ENCODE results near the gene BBS4.
A peak's percentile ranks its signal among the peaks of the same experiment; 100 is the strongest.

The BBS4 gene

DNA sequence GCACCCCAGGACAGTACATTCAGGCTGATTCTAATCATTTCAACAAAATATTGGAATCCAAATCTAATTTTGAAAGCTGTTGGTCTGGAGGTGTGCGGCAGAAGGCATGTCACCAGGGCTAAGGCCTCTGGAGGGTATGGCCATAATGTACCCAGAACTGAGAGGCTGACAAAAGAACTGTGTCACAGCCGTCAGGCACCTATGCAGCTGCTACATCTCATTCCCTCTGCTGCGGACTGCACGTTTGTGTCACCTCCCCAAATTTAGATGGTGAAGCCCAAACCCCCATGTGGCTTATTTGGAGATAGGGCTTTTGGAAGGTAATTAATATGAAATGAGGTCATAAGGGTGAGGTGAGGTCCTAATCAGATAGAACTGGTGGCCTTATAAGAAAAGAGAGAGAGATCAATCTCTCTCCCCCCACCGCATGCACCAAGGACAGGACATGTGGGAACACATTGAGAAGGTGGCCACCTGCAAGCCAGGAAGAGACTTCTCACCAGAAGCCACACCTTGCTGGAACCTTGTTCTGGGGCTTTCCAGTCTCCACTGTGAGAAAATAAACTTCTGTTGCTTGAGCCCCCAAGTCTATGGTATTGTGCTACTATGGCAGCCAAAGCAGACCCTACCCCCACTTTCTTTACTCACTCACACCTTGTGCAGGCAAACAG is 74.7 kb downstream of the BBS4 start:
- no peak for DNase-seq (ENCODE audit: low read depth)

DNA sequence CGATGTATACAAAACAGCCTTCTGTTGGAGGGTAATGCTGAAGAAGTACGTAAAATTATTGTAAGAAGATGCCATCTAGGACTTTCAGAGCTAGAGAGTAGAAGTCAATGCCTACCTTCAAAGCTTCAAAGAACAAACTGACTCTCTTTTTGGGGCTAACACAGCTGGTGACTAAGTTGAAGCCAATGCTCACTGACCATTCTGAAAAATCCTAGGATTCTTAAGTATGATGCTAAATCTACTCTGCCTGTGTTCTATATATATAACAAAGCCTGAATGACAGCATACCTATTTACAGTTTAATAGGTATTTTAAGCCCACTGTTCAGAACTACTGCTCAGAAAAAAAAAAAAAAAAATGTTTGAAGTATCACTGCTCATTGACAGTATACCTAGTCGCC is 78.6 kb downstream of the BBS4 start:
- DNase-seq (ENCODE audit: low read depth): no peak

DNA sequence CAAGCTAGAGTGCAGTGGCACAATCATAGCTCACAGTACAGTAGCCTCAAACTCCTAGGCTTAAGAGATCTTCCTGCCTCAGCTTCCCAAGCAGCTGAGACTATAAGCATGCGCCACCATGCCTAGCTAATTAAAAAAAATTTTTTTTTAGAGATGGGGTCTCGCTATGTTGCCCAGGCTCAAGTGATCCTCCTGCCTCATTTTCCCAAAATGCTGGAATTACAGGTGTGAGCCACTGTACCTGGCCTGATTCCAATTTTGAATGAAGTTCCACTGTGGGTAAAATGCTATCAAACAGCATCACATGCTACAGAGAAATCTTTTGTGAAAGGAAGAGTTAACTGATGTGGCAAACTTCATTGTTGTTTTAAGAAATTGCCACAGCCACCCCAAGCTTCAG is 80.0 kb downstream of the BBS4 start:
- DNase-seq (ENCODE audit: low read depth): no peak

DNA sequence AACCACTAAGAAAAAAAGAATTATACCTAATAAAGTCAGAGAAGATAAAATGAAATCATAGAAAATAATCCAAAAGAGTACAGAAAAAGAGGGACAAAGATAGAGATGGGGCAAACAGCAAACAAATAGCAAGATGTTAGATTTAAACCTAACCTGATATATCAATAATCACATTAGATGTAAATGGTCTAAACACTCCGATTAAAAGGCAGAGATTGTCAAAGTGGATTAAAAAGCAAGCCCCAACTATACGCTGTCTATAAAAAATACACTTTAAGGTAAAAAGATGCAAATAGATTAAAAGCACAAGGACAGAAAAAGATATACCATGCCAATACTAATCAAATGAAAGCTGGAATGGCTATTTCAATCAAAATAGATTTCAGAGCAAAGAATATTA is 80.8 kb downstream of the BBS4 start:
- DNase-seq (ENCODE audit: low read depth): no peak

DNA sequence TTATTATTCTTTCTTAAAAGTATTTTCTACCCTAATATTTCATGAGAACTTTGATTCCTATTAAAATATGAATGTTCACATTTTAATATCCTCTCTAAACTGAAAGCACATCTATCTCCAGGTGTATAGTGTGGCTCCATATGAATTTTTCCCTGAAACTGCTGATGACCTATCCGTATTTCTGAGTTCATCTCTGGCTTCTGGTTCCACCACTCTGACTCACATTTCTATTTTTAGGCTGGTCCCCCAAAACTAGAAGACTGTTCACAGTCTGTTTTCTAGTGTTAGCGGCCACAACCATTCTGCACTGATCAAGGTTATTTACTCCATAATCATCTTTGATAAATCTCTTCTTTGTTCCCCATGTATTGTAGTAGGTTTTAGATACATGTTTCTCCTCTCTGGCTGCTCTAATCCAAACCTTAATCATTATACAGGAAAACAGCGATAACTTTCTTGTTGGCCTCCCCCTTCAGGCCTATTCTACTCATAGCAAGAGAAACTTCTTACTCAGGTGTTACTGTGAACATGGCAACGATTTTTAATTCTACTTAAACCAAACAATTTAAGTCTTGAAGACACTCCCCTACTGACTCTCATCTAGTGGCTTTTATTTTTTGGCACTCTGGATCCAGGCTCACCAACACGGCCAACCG is 84.8 kb downstream of the BBS4 start:
- no peak for DNase-seq (ENCODE audit: low read depth)

DNA sequence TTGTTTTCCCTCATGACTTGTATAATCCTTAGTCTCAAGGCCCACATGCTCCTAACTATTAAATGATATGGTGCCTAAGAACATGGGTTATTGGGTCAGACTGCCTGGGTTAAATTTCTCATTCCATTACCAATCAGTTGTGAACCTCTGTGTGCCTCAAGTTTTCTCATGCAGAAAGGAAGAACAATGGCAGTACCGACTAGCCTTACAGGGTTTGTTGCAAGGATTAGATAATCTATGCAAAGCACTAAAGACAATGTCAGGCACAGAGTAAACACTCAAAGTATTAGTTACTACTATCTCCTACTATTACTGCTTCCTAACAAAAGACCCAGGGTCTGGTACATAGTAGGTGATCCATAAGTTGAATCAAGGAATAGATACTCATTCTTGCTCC is 85.3 kb downstream of the BBS4 start:
- no peak for DNase-seq (ENCODE audit: low read depth)

DNA sequence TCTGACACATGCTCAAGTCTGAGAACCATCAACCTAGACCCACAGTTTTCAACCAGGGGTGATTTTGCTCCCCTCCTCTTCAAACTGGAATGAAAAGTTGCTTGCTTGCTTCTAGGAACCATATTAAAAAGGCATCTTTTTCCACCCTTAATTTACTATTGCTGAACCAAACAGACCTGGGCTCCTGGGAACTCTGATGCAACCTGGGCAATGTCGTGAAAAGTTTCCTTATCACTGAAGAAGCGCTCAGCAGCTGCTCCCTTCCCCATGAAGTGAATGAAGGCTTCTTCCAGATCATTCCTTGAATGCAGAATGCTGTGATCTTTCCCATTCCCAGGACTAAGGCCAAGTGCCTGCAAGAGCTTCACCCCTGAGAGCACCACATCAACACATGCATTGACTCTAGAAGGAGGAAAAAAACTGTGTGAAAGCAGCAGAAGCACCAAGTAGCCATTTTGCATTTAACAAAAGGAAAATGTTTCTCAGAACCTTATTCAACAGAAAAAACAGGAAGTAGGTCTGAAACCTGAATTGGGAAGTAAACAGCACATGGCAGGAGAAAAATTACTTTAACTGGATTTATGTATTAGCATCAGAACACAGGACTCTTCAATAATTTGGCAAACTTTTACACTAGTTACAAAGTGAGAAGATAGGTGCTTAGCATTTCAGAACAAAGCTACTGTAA is 88.8 kb downstream of the BBS4 start:
- no peak for DNase-seq (ENCODE audit: low read depth)

DNA sequence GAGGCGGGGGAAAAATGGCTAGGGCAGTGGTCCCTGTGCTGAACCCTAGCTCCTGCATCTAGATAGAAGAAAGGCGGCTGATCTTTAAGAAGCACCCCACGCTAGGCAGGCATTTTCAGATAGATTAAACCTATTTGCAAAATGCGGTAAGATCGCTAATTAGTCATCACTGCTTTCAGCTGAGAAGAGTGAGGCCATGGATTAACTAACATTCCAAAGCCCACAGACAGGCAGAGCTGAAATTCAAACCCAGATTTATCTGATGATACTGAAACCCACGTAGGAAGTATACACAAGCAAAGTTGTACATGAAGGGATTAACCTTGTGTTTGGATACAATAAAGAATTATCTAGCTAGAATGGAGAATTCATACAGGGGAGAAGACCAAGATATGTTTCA is 92.8 kb downstream of the BBS4 start:
- DNase-seq (ENCODE audit: low read depth): no peak

DNA sequence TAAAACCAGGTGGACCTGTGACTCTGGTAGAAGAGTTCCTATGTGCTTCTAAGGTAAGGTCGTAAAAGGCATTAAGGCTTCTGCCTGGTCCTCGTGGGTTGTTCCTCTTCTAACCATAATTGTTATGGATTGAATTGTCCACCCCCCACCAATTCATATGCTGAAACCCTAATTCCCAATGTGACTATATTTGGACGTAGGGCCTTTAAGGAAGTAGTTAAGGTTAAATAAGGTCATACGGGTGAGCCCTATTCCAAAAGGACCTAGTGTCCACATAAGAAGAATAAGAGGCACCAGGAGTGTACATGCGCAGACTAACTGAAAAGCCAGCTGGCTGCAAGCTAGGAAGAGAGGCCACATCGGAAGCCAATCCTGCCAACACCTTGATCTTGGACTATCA is 95.6 kb downstream of the BBS4 start:
- no peak for DNase-seq (ENCODE audit: low read depth)

DNA sequence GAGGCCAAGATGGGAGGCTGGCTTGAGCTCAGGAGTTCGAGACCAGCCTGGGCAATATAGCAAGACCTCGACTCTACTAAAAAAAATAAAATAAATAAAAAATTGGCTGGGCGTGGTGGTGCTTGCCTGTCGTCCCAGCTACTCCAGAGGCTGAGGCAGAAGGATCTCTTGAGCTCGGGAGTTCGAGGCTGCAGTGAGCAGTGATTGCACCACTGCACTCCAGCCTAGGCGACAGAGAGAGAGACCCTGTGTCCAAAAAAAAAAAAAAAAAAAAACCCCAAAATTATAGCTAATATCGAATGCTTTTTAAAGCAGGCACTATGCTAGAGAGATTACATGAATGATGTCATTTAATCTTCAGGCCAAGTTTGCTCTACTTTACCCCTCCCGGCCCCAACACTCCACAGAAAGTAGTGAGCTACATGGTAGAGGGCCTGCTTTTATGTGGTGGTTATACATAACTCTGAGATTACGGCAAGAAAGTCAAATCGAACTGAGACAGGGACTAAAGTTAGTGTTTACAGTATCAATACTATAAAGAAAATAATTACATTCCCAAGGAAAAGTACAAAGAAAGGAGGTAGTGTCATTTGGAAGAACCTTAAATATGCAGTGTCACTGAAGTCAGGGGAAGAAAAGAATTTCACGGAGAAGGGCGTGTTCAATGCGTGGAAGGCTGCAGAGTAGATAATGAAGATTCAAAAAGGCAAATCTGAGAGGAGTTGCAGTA is 96.4 kb downstream of the BBS4 start:
- no peak for DNase-seq (ENCODE audit: low read depth)

DNA sequence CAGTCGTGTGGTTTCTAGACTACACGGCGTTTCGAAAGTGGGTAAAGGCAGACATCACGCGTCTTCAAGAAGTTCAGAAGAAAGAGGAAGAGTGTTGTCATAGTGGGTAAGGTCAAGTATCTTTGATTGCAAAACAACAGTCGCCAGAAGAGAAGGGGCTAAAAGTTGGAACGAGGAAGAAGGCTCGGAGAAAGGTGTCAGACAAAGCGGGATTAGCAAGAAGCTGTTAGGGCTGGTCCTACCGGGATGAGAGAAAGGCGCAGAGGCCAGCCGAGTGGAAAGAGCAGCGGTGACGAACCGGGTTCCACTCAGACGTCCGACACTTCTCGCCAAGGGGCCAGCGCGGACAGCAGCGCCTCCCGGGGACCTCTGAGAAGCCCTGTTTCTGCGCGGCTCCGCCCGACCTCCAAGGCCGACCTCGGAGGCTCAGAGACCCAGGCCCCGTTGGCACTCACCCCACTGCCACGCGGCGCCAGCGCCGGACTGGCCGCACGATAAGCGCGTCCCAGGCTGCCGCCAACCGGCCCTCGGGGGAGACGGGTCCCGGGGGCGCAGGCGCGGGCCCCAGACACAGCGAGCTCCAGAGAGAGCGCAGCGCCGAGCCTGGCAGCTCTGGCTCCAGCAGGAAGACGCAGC is 97.1 kb downstream of the BBS4 start:
- no peak for DNase-seq (ENCODE audit: low read depth)

DNA sequence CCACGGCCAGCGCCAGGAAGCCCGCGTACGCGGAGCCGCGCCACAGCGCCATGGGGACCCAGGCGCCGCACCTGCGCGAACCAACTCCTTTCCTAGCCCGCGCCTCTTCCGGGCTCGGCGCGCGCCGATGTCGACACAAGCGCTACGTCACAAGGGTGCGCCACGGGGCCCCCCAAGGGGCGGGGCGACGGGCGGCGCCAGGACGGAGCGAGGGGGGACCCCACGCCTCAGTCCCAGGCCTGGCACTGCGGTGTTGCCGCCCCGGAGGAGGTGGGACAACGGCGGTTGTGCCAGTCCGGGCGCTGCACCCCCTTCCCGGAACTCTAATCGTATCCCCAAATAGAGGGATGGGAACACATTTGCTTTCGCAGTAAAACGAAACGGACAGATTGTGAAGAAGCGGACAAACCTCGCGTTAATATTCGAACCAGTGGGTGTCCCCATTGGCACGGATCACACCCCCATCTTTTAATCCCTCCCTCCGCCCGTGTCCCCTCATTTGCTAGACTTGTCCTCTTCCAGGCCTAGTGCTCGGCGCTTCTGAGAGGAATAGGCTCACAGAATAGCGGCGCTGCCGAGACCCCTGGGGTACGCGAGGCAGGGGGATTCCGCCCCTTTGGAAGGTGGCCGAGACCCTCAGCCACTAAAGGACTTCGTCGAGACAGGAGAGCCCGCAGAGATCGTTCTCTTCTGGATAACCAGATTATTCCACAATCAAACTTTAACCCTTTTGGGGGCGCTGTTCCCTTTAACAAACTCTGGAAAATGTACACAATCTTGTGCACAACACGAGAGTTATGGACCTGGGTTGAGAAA is 97.8 kb downstream of the BBS4 start, which contains the start of gene ADPGK:
Gene ADPGK (minus strand): TSS at position 119 of the 816 bp plus-strand sequence. CDS start 67 bp downstream, at position 52.
- DNase-seq (ENCODE audit: low read depth): peak; percentile 85

DNA sequence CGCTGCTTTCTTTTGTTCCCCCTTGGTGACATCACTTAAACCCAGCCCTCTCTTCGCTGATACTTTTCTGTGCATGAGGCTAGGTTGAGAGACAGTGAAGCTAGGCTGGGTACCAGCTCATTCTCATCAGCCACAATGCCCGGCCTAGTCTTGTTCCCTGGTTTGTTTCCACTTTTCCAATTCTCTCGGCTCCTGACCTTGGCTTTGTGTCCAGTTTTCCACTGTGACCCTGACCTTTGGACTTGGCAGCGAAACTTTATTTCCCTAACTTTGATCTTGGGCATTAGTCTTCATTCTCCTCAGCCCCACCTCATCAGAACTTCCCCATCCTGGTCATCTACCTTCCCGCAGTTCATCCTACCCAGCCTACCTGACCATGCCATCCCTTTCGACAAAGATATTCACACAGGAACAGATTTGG is 98.5 kb downstream of the BBS4 start:
- DNase-seq (ENCODE audit: low read depth): no peak

DNA sequence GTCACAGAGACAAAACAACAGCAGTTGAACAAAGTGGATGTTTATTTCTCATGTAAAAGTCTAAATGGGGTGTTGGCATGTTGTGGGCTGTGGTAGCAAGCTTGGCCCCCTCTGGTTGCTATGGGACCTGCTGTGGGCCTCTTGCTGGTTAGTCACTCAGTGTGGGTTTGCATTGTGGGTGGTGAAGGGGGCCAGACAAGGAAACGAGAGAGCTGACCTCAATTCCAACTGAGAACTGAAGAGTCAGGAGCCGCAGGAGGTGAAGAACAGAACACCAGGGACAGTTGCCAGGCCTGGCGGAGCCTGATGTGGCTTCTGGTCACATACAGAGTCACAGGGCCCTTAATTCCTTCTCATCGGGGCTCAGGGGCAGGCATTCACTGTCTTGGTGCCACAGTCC is 99.4 kb downstream of the BBS4 start:
- peak; percentile 14 for DNase-seq (ENCODE audit: low read depth)

DNA sequence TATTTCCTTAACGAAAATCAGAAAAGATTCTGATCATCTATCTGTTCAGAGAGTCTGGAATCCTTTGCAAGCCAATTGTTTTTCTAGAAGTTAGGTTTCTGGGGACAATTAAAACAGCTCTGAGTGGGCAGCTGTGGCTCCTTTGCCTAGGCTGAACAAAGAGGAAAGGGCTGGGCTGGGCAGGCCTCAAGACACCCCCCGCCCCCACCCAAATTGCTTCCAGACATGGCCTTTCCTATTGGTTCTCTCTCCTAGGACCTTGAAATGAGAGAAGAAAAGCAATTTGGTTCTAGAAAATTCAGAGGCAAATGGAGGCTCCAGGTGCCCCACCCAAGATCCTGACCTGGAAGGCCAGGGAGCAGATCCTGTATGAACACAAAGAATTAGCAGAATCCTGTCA is 99.8 kb downstream of the BBS4 start:
- DNase-seq (ENCODE audit: low read depth): no peak

DNA sequence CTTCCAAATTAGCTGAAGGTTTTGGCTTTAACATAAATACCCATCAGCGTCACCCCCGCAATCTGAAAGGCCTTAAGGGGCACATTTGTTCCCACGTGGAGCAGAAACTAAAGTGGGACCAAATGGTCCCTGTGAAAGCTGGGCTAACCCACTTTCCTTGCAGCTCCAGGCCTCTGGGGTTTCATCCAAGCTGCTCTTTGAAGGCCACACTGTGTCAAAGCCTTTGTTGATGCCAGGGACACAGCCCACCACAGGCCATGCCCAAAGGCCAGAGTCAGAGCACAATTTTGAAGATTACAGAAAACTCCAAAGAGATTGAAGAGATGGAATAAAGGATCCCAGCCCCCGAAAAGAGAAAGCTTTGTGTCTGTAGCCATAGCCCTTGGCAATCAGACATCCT is 100.2 kb downstream of the BBS4 start:
- no peak for DNase-seq (ENCODE audit: low read depth)

DNA sequence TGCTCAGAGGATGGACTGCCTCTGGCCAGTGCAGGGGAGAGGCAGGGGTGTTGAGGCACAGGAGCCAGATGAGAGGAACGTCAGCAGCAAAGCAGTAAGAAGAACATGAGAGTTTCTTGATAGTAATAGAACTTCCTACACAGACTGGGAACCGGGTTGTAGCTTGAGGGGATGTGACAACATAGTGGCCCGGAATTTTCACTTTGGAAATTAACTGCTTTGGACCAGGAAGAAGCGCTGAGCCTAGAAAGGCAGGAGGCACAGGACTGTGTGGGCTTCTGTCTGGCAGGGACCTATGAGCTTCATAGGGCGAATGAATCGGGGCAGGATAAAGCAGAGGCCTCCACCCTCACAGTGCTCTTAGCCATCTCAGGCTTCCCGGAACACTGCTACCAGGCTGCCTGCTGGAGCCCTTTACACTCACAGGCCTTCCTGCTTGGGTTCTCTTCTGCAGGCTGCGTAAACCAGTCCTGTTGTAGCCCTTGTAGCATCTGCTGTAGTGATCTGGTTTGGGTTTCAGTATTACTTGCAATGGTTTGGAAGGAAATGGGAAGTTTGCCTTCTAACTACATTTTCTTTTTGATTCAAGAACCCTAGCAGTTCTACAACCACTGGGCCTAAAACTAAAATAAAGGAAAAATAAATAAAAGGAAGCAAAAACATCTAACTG is 100.8 kb downstream of the BBS4 start:
- DNase-seq (ENCODE audit: low read depth): no peak

DNA sequence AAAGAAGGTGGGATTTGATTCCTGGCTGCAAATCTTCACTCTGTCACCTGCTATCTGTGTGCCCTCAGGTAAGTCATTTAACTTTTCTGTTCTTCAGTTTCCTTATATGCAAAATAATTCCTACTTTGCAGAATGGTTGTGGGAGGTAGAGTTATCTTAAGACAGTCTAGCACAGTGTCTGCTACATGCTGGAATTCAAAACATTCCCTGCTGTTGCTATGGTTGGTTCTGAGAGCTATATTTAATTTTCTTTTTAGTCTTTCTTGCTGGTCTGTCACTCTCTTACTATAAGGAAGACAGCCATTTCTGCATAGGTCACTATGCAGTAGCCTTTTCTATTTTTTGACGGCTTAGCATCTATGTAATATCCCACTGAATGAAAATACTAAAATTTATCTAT is 101.5 kb downstream of the BBS4 start:
- DNase-seq (ENCODE audit: low read depth): no peak
